ENCODE data around the gene PPP1CA. TPM values are rescaled to one million over a fixed set of nuclear protein-coding genes. Genes with fewer than 3 reads are reported as not detected.

Gene PPP1CA
- total and polyA plus RNA-seq, 2 donors (not counting 1 experiment from before 2014, with no cell fraction given): 104 to 135 TPM

DNA sequence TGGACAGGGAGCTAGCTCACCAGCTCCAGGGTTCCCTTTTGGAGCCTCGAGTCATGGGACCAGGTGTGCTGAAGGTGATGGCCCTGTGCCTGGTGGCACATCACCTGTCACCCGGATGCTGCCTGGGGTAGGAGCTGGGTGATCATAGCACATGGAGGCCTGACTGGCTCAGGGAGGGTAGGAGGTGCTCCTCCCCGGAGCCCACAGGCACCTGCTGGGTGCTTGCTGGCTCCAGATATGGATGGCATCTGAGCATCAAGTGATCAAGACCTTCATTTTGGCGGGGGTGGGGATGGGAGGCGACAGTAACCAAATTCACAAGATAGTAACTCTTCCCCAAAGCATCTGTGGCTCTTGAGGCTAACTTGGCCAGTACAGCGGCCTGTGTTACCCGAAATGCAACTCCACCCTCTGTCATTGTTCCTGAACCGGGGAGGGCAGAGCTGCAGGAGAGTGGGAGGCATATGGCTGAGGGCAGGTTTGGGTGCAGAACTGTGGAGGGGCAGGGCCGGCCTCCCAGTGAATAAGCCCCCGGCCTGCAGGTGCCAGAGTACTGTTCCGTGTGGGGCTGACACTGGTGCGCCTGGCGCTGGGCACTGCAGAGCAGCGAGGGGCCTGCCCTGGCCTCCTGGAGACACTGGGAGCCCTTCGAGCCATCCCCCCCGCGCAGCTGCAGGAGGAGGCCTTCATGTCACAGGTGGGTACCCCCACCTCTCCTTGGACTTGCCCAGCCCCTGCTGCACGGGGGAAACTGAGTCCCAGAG is 7.0 kb upstream of the PPP1CA start:
- TF ChIP-seq EZH2 (IDR thresholded peaks at IDR 0.05; ENCODE audit: low read length, missing control alignments): no peak
- TF ChIP-seq, protein P1, sequence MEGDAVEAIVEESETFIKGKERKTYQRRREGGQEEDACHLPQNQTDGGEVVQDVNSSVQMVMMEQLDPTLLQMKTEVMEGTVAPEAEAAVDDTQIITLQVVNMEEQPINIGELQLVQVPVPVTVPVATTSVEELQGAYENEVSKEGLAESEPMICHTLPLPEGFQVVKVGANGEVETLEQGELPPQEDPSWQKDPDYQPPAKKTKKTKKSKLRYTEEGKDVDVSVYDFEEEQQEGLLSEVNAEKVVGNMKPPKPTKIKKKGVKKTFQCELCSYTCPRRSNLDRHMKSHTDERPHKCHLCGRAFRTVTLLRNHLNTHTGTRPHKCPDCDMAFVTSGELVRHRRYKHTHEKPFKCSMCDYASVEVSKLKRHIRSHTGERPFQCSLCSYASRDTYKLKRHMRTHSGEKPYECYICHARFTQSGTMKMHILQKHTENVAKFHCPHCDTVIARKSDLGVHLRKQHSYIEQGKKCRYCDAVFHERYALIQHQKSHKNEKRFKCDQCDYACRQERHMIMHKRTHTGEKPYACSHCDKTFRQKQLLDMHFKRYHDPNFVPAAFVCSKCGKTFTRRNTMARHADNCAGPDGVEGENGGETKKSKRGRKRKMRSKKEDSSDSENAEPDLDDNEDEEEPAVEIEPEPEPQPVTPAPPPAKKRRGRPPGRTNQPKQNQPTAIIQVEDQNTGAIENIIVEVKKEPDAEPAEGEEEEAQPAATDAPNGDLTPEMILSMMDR (conservative IDR thresholded peaks at IDR 0.05 in 1 of 2, IDR thresholded peaks at IDR 0.05 in 1 of 2; ENCODE audit: low read depth in 1 of 2, low read length in 2 of 2): no peak
- Histone ChIP-seq H3K27me3 (ENCODE audit: control insufficient read depth, insufficient read depth, low read length) (peaks cover 25% of the 10 kb centered on the region), H3K4me3 (replicated peaks in 1 of 4; ENCODE audit: control extremely low read depth in 1 of 4, insufficient read depth in 1 of 4, low read depth in 3 of 4, low read length in 4 of 4) (no peak overlapping the region), H3K4me2 (ENCODE audit: extremely low read depth, insufficient read depth, low read length) (no peak overlapping the region), H3K9ac (ENCODE audit: insufficient read depth, low read length) (no peak overlapping the region), H2AFZ (ENCODE audit: low read length) (no peak overlapping the region), H3K27ac (ENCODE audit: insufficient read depth, low read length) (no peak overlapping the region), H3K9me3 (ENCODE audit: control insufficient read depth, insufficient read depth, low read depth, low read length) (no peaks in the 10 kb centered on the region), H3K36me3 (ENCODE audit: control insufficient read depth, insufficient read depth, low read length) (no peaks in the 10 kb centered on the region), H4K20me1 (ENCODE audit: control insufficient read depth, extremely low read depth, insufficient read depth, low read length) (no peaks in the 10 kb centered on the region), H3K79me2 (ENCODE audit: control insufficient read depth, insufficient read depth, low read length) (no peaks in the 10 kb centered on the region), H3K4me1 (ENCODE audit: control insufficient read depth, extremely low read depth, insufficient read depth, low read length) (no peaks in the 10 kb centered on the region)
- no peak for DNase-seq (ENCODE audit: low read depth in 2 of 2)

DNA sequence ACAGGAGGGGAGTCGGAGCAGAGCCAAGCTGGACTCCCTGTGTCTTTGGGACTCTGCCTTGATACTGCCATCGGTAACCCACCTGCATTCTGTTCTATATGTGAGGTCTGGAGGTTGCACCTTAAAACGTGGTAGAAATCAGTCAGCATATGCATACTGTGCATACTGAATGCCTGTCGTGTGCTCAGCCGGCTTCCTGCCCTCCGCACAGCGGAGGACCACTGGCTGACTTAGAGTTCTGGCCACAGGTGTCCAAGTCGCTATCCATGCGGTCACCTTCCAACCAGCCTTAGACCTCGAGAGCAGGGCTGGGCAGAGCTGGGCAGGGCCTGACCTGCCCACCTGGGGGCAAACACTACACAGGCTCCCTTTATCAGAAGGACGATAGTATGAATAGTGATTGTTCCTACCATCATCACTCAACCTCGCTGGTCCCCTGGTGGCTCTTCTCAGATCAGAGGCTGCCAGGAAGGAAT is 6.1 kb upstream of the PPP1CA start:
- Histone ChIP-seq H3K9ac (ENCODE audit: insufficient read depth, low read length) (no peak overlapping the region), H3K27ac (ENCODE audit: insufficient read depth, low read length) (no peak overlapping the region), H3K4me1 (ENCODE audit: control insufficient read depth, extremely low read depth, insufficient read depth, low read length) (no peaks in the 10 kb centered on the region), H3K9me3 (ENCODE audit: control insufficient read depth, insufficient read depth, low read depth, low read length) (no peaks in the 10 kb centered on the region), H2AFZ (ENCODE audit: low read length) (no peak overlapping the region), H3K36me3 (ENCODE audit: control insufficient read depth, insufficient read depth, low read length) (no peaks in the 10 kb centered on the region), H3K27me3 (ENCODE audit: control insufficient read depth, insufficient read depth, low read length) (peaks cover 21% of the 10 kb centered on the region), H4K20me1 (ENCODE audit: control insufficient read depth, extremely low read depth, insufficient read depth, low read length) (no peaks in the 10 kb centered on the region), H3K4me2 (ENCODE audit: extremely low read depth, insufficient read depth, low read length) (no peak overlapping the region), H3K4me3 (replicated peaks in 1 of 4; ENCODE audit: control extremely low read depth in 1 of 4, insufficient read depth in 1 of 4, low read depth in 3 of 4, low read length in 4 of 4) (no peak overlapping the region), H3K79me2 (ENCODE audit: control insufficient read depth, insufficient read depth, low read length) (no peaks in the 10 kb centered on the region)
- TF ChIP-seq, protein P1 (conservative IDR thresholded peaks at IDR 0.05 in 1 of 2, IDR thresholded peaks at IDR 0.05 in 1 of 2; ENCODE audit: low read depth in 1 of 2, low read length in 2 of 2): no peak
- TF ChIP-seq EZH2 (IDR thresholded peaks at IDR 0.05; ENCODE audit: low read length, missing control alignments): peak; percentile 77
- DNase-seq (ENCODE audit: low read depth in 2 of 2): no peak

DNA sequence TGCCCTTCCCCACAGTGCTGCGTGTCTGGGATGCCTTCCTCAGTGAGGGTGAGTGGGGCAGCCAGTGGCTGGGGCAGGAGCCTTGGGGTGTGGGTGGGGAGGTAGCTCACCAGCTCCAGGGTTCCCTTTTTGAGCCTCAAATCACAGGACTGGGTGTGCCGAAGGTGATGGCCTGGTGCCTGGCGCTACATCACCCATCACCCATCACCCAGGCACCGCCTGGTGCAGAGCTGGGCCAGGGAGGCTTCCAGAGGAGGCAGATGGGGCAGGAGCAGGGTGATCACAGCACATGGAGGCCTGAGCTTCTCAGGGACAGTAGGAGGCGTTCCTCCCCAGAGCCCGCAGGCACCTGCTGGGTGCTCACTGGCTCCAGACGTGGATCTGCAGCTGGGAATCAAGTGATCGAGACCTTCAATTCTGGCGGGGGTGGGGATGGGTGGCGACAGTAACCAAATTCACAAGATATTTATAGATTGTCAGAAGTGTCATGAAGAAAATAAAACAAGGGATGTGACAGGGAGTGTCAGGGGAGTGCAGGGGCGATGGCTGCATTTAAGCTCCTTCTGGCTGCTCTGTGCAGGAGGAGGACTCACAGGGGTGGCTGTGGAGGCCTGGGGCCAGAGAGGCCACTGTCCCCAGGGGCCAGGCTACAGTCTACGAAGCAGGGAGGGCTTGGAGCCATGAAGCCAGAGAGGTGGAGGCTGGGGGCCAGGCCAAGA is 5.5 kb upstream of the PPP1CA start:
- TF ChIP-seq, protein P1 (conservative IDR thresholded peaks at IDR 0.05 in 1 of 2, IDR thresholded peaks at IDR 0.05 in 1 of 2; ENCODE audit: low read depth in 1 of 2, low read length in 2 of 2): no peak
- TF ChIP-seq EZH2 (IDR thresholded peaks at IDR 0.05; ENCODE audit: low read length, missing control alignments): no peak
- Histone ChIP-seq H3K9me3 (ENCODE audit: control insufficient read depth, insufficient read depth, low read depth, low read length) (no peaks in the 10 kb centered on the region), H2AFZ (ENCODE audit: low read length) (no peak overlapping the region), H3K4me3 (replicated peaks in 1 of 4; ENCODE audit: control extremely low read depth in 1 of 4, insufficient read depth in 1 of 4, low read depth in 3 of 4, low read length in 4 of 4) (no peak overlapping the region), H3K4me1 (ENCODE audit: control insufficient read depth, extremely low read depth, insufficient read depth, low read length) (no peaks in the 10 kb centered on the region), H3K36me3 (ENCODE audit: control insufficient read depth, insufficient read depth, low read length) (no peaks in the 10 kb centered on the region), H4K20me1 (ENCODE audit: control insufficient read depth, extremely low read depth, insufficient read depth, low read length) (no peaks in the 10 kb centered on the region), H3K27me3 (ENCODE audit: control insufficient read depth, insufficient read depth, low read length) (peaks cover 21% of the 10 kb centered on the region), H3K9ac (ENCODE audit: insufficient read depth, low read length) (no peak overlapping the region), H3K79me2 (ENCODE audit: control insufficient read depth, insufficient read depth, low read length) (no peaks in the 10 kb centered on the region), H3K4me2 (ENCODE audit: extremely low read depth, insufficient read depth, low read length) (no peak overlapping the region), H3K27ac (ENCODE audit: insufficient read depth, low read length) (no peak overlapping the region)
- no peak for DNase-seq (ENCODE audit: low read depth in 2 of 2)

Data from fibroblast of lung (primary cell).